Neural cell (in vitro differentiated cells): ENCODE results near the gene ELAC1. TPM values are rescaled to one million over a fixed set of nuclear protein-coding genes. Genes with fewer than 3 reads are reported as not detected.

ENCODE experiments used
- H2AFZ ChIP-seq: fragments of 200-600, 300-800 bp; sonication (generic), shearing (Covaris generic); 2 replicates; pipeline ENCODE4 v1.6.0; 2014; ENCODE audit warnings: low read depth, mild to moderate bottlenecking, antibody characterized with exemption, low read length, moderate library complexity
- H3F3A ChIP-seq: fragments of 200-600 bp; shearing (Covaris generic); 2 replicates; pipeline ENCODE4 v1.6.1; 2016; ENCODE audit warnings: mild to moderate bottlenecking, moderate library complexity, mixed read lengths, antibody characterized with exemption, low read length; ENCODE audit not compliant: insufficient read depth, poor library complexity, severe bottlenecking
- H3K27ac ChIP-seq: fragments of 200-600, 300-800 bp; sonication (generic), shearing (Covaris generic); 2 replicates; pipeline ENCODE4 v1.5.1; 2014; ENCODE audit warnings: mild to moderate bottlenecking, low read length, moderate library complexity
- H3K27me3 ChIP-seq: fragments of 300-800, 200-600 bp; sonication (generic), shearing (Covaris generic); 2 replicates; pipeline ENCODE4 v1.6.0; 2014; ENCODE audit warnings: mild to moderate bottlenecking, low read depth, low read length, moderate library complexity; ENCODE audit not compliant: insufficient read depth
- H3K36me3 ChIP-seq: fragments of 300-800, 200-600 bp; sonication (generic), shearing (Covaris generic); 2 replicates; pipeline ENCODE4 v1.5.1; 2014; ENCODE audit warnings: mild to moderate bottlenecking, antibody characterized with exemption, low read length, moderate library complexity; ENCODE audit not compliant: insufficient read depth
- H3K4me2 ChIP-seq: fragments of 300-800, 200-600 bp; sonication (generic), shearing (Covaris generic); 2 replicates; pipeline ENCODE4 v1.6.0; 2014; ENCODE audit warnings: mild to moderate bottlenecking, low read length
- H3K4me3 ChIP-seq: fragments of 300-800, 200-600 bp; sonication (generic), shearing (Covaris generic); 2 replicates; pipeline ENCODE4 v1.5.1; 2014; ENCODE audit warnings: mild to moderate bottlenecking, low read length, moderate library complexity
- H3K79me2 ChIP-seq: fragments of 200-600 bp; shearing (Covaris generic); replicated peaks from 2 replicates; pipeline ENCODE4 v1.6.0; 2014; ENCODE audit warnings: mild to moderate bottlenecking, low read length, moderate library complexity; ENCODE audit not compliant: insufficient read depth
- H3K9ac ChIP-seq: fragments of 300-800, 200-600 bp; sonication (generic), shearing (Covaris generic); 2 replicates; pipeline ENCODE4 v1.6.1; 2016; ENCODE audit warnings: mild to moderate bottlenecking, low read length, mixed read lengths
- H3K9me2 ChIP-seq: fragments of 200-600 bp; shearing (Covaris generic); 2 replicates; pipeline ENCODE4 v1.6.1; 2016; ENCODE audit warnings: mild to moderate bottlenecking, low read length, mixed read lengths; ENCODE audit not compliant: insufficient read depth
- H3K9me3 ChIP-seq: fragments of 200-600, 300-800 bp; sonication (generic), shearing (Covaris generic); 2 replicates; pipeline ENCODE4 v1.6.1; 2016; ENCODE audit warnings: mild to moderate bottlenecking, mixed run types, low read length, moderate library complexity, mixed read lengths
- H4K20me1 ChIP-seq: fragments of 200-600 bp; shearing (Covaris generic); 2 replicates; pipeline ENCODE4 v1.6.1; 2016; ENCODE audit warnings: mild to moderate bottlenecking, mixed run types; ENCODE audit not compliant: insufficient read depth
- EP300 ChIP-seq: fragments of 450-650 bp; conservative IDR thresholded peaks from 2 replicates; pipeline ENCODE4 v1.6.1; 2014; ENCODE audit warnings: antibody characterized with exemption, mild to moderate bottlenecking, moderate library complexity; ENCODE audit not compliant: poor library complexity, severe bottlenecking
- EZH2 ChIP-seq: fragments of 200-600, 300-800 bp; shearing (Covaris generic), sonication (generic); IDR thresholded peaks from 2 replicates; pipeline ENCODE4 v1.6.1; 2014; ENCODE audit warnings: antibody characterized with exemption, low read length, borderline replicate concordance, mild to moderate bottlenecking; ENCODE audit not compliant: insufficient read depth, poor library complexity, severe bottlenecking
- MXI1 ChIP-seq: fragments of 450-650 bp; conservative IDR thresholded peaks from 2 replicates; pipeline ENCODE4 v1.6.1; 2014; ENCODE audit warnings: antibody characterized with exemption, mild to moderate bottlenecking; ENCODE audit not compliant: poor library complexity, severe bottlenecking
- POLR2AphosphoS5 ChIP-seq: IDR thresholded peaks from 2 replicates; pipeline ENCODE4 v1.6.1; 2012
- RAD21 ChIP-seq: fragments of 450-650 bp; conservative IDR thresholded peaks from 2 replicates; pipeline ENCODE4 v1.6.1; 2014; ENCODE audit warnings: antibody characterized with exemption, mild to moderate bottlenecking, moderate library complexity
- SMC3 ChIP-seq: fragments of 450-650 bp; conservative IDR thresholded peaks from 2 replicates; pipeline ENCODE4 v1.6.1; 2014; ENCODE audit warnings: antibody characterized with exemption, mild to moderate bottlenecking, moderate library complexity; ENCODE audit not compliant: poor library complexity
- TAF1 ChIP-seq: IDR thresholded peaks from 2 replicates; pipeline ENCODE4 v1.6.1; 2012; ENCODE audit warnings: low read depth
- polyA plus RNA-seq: library from polyadenylated mRNA; depleted of rRNA; stranded (reverse); fragments of >200 nt; gene quantifications from 2 replicates; pipeline ENCODE4 v1.2.3, GENCODE V29; 2014
- TF ChIP-seq, protein P1 (sequence below): IDR thresholded peaks from 2 replicates; pipeline ENCODE4 v1.6.1; 2012; ENCODE audit warnings: borderline replicate concordance
- TF ChIP-seq, protein P2 (sequence below): fragments of 450-650 bp; IDR thresholded peaks from 2 replicates; pipeline ENCODE4 v1.5.1; 2014; ENCODE audit warnings: antibody characterized with exemption, mild to moderate bottlenecking, moderate library complexity; ENCODE audit not compliant: poor library complexity, severe bottlenecking

Gene ELAC1
- polyA plus RNA-seq, 1 donor from 2014 or later: 20.6 TPM

DNA sequence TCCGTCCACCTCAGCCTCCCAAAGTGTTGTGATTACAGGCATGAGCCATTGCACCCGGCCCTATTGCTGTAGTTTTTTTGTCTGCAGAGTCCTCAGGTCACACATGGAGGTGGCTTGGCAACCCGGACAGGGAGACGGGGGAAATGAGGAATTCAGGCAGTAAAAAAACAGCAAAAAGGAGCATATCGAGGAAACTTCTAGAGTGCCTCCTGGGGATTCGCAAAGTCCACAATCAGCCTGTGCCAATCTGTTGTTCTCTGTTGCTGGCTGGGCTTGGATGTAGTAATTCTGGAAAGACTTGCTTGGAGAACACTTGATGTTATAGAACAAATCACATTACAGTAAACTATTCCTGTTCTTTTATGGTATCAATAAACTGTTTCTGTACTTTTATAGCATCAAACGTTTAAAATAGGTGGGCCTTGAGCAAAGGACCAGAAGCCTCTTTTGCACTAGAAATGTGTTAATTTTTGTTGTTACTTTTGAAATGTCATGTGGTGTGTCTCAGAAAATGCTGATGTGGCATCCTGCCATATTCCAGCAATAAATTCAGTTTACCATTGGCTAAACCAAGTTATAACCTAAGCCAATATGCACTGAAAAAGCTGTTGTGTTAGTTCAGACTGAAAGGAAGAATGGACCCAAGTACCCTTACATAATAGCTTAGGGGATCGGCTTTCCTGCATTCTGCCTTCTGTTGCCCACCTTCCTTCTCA lies 14.4 kb downstream of the ELAC1 start:
- Histone ChIP-seq H2AFZ (no peak overlapping the region), H3K27ac (no peak overlapping the region), H3K79me2 (peaks cover 6% of the 10 kb centered on the region), H4K20me1 (no peaks in the 10 kb centered on the region), H3K36me3 (no peaks in the 10 kb centered on the region), H3K27me3 (no peaks in the 10 kb centered on the region), H3K4me2 (no peak overlapping the region), H3K4me3 (no peak overlapping the region), H3F3A (no peaks in the 10 kb centered on the region), H3K9ac (no peak overlapping the region), H3K9me3 (no peaks in the 10 kb centered on the region), H3K9me2 (no peaks in the 10 kb centered on the region)
- no peak for TF ChIP-seq POLR2AphosphoS5
- no peak for TF ChIP-seq MXI1

- H3K9me2 ChIP-seq: no peaks in the 10 kb centered on the region
- H3K36me3 ChIP-seq: no peaks in the 10 kb centered on the region
- H3K4me3 ChIP-seq: no peak overlapping the region
- no peak overlapping the region for H3K4me2 ChIP-seq
- H3K9me3 ChIP-seq: no peaks in the 10 kb centered on the region
- no peak overlapping the region for H3K9ac ChIP-seq
- H3K79me2 ChIP-seq: peaks cover 6% of the 10 kb centered on the region
- no peaks in the 10 kb centered on the region for H3K27me3 ChIP-seq
- H2AFZ ChIP-seq: no peak overlapping the region
- TF ChIP-seq RAD21: no peak
- no peak for TF ChIP-seq EP300
- TF ChIP-seq TAF1: no peak
- TF ChIP-seq, protein P1, sequence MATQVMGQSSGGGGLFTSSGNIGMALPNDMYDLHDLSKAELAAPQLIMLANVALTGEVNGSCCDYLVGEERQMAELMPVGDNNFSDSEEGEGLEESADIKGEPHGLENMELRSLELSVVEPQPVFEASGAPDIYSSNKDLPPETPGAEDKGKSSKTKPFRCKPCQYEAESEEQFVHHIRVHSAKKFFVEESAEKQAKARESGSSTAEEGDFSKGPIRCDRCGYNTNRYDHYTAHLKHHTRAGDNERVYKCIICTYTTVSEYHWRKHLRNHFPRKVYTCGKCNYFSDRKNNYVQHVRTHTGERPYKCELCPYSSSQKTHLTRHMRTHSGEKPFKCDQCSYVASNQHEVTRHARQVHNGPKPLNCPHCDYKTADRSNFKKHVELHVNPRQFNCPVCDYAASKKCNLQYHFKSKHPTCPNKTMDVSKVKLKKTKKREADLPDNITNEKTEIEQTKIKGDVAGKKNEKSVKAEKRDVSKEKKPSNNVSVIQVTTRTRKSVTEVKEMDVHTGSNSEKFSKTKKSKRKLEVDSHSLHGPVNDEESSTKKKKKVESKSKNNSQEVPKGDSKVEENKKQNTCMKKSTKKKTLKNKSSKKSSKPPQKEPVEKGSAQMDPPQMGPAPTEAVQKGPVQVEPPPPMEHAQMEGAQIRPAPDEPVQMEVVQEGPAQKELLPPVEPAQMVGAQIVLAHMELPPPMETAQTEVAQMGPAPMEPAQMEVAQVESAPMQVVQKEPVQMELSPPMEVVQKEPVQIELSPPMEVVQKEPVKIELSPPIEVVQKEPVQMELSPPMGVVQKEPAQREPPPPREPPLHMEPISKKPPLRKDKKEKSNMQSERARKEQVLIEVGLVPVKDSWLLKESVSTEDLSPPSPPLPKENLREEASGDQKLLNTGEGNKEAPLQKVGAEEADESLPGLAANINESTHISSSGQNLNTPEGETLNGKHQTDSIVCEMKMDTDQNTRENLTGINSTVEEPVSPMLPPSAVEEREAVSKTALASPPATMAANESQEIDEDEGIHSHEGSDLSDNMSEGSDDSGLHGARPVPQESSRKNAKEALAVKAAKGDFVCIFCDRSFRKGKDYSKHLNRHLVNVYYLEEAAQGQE: no peak
- TF ChIP-seq EZH2: no peak
- no peak for TF ChIP-seq SMC3
- TF ChIP-seq MXI1: no peak
- TF ChIP-seq POLR2AphosphoS5: no peak
- TF ChIP-seq, protein P2, sequence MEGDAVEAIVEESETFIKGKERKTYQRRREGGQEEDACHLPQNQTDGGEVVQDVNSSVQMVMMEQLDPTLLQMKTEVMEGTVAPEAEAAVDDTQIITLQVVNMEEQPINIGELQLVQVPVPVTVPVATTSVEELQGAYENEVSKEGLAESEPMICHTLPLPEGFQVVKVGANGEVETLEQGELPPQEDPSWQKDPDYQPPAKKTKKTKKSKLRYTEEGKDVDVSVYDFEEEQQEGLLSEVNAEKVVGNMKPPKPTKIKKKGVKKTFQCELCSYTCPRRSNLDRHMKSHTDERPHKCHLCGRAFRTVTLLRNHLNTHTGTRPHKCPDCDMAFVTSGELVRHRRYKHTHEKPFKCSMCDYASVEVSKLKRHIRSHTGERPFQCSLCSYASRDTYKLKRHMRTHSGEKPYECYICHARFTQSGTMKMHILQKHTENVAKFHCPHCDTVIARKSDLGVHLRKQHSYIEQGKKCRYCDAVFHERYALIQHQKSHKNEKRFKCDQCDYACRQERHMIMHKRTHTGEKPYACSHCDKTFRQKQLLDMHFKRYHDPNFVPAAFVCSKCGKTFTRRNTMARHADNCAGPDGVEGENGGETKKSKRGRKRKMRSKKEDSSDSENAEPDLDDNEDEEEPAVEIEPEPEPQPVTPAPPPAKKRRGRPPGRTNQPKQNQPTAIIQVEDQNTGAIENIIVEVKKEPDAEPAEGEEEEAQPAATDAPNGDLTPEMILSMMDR: no peak
- no peak overlapping the region for H3K27ac ChIP-seq
- H3F3A ChIP-seq: no peaks in the 10 kb centered on the region
- no peaks in the 10 kb centered on the region for H4K20me1 ChIP-seq
These were observed 15.0 kb downstream of the ELAC1 start for GRCh38 chr18:50982802-50983179.
